SK-MEL-5 (cell line): ENCODE measurements around the gene KRT31. TPM values are rescaled to one million over a fixed set of nuclear protein-coding genes. Genes with fewer than 3 reads are reported as not detected.
"Not testable (repeated sequence)": the region's sequence is repeated elsewhere in the genome, so short reads cannot be mapped to it uniquely, and the experiment has no call there.

Source experiments
- DNase-seq: peaks from one replicate; pipeline ENCODE4 v3.0.0-alpha.2; 2016; ENCODE audit warnings: low read depth, low spot score
- in situ Hi-C: cut with HindIII; loops from 2 replicates; pipeline ENCODE4 v1.10.0; 2016; ENCODE audit warnings: low sequenced_read_pairs, high pct_unique_total_duplicates, low pct_unique_long_range_greater_than_20kb
- polyA plus RNA-seq, 2 experiments: library from polyadenylated mRNA; depleted of rRNA; stranded (reverse); fragments of >200 nt; gene quantifications; 2 replicates each; pipeline ENCODE4 v1.2.3, GENCODE V29; 2015
- total RNA-seq: library from RNA; depleted of rRNA; stranded (reverse); fragments of >200 nt; shearing (Covaris generic); gene quantifications from 2 replicates; pipeline ENCODE4 v1.2.3, GENCODE V29; 2014; rRNA removed

Gene KRT31
- total RNA-seq, result not detected in 2 replicates
- polyA plus RNA-seq (2015; cell fraction: cytosol; rRNA removed), result not detected in 2 replicates
- not detected in 2 replicates for polyA plus RNA-seq (2015; cell fraction: nucleus; rRNA removed)

DNA sequence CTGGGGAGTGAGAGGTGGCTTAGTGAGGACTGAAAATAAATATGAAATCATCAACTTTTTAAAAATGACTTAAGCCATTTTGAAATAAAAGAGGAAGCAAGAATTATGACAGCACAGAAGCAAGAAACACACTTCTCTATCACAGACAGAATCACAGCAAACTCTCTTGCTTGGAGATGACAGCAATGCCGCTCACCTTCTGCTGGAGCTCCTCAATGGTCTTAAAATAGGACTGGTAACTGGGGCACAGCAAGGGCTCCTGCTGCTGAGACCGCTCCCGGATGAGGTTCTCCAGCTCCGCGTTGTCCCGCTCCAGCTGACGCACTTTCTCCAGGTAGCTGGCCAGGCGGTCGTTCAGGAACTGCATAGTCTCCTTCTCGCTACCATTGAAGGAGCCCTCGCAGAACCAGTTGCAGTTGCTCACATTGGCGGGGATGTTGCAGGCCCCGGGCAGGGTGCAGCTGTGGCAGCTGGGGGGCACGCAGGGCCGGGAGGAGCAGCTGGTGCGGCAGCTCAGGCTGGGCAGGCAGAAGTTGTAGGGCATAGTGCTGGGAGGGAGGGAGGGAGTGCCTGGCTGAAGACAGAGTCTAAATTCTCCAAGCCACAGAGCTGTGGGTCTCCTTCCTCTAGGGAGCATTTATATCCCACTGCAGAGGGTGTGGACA is at the start of gene KRT31:
TSS of gene KRT31 (minus strand) at position 613 of the 665 bp plus-strand sequence. CDS start at position 544, 69 bp downstream.
- in situ Hi-C loops, result no loop called here
- no peak for DNase-seq

DNA sequence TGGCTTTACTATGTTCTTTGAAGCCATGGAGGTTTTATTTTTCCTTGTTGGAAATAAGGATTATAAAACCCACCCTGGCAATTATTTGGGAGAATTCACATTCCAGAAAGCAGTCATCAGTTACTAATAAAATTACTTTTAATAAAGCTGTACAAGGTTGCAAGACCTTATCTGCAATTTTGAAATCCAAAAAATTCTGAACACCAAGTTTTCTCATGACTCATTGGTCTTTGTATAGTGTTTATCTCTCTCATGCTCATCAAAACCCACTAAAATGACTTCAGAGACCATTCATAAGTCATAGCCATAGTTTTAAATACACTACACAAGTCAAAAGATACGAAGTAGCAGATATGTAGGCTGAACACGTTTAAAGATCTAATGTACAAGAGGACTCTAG is 49.4 kb upstream of the KRT31 start:
- in situ Hi-C loops, result no loop called here
- DNase-seq, result no peak

DNA sequence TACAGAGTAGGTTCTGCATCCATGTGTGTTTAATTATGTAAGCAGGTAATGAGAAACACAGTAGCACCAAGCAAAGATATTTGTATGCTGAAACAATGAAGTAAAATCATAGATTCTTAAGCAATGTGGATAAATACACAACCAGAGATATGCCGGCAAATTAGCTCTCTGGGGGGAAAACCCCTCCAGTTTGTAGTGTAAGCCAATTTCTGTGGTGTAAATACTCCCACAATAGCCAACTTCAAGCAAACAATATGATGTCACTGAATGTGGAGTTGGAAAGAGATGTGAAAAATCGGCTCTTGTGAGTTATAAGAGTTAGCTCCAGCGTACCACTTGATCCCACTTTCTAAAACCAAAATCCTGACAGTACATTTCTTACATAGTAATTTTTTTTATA is 47.2 kb upstream of the KRT31 start:
- no peak for DNase-seq
- in situ Hi-C loops, result no loop called here

DNA sequence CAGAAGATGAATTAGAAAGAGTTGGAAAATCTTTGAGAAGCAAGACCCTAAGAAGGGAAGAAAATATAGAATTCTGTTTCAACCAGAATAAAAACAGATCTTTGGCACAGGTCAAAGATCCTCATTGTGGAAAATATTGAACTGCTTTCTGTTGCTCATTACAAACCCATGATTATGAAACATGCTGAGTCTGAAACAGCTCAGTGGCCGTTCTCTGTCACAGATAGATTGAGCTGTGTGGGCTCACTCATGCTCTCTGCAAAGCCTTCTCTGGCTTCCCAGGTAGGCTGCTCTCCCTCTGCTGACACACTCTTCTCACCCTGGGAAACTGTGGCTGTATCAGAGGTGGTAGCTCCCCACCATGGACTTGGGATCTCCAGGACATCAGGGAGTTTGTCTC is 46.8 kb upstream of the KRT31 start:
- DNase-seq, result no peak
- in situ Hi-C loops, result no loop called here

DNA sequence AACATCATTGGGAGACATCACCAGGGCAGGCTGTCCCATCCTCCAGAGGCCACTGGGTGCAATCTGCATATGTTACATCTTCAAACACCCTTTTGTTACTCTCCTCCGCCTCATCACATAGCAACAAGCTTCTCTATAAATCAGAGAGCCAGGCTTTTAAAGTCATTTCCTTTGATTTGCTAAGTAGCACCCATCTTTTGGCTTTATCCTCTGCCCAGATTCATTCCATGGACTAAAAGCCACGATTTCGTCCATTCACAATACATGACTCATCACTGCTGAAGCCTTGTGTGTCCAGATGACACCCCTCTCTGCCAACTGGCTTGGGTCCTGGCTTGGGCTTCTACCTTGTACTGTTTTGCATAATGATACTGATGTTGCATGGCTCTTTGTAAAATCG is 45.3 kb upstream of the KRT31 start:
- no peak for DNase-seq
- in situ Hi-C loops, result no loop called here

DNA sequence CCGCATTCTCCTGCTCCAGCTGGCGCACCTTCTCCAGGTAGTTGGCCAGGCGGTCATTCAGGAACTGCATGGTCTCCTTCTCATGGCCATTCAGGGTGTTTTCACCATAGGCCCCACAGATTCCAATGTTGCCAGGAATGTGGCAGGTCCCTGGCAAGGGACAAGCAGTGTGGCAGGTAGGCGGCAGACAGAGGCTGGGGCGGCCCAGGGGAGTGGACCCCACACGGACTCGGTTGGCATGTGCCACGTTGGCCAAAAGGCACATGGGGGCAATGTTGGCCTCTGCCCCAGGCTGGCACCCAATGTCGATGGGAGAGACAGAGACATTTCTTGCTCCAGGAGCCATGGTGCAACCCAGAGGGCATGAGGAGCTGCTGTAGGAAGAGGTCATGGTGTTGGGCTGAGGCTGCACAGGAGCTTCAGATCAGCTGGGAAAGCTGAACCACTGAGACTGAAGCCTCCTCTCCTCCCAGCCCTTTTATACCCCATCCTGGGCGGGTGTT is 43.2 kb upstream of the KRT31 start, which contains the start of gene KRT38:
TSS of gene KRT38 (minus strand) at position 453 of the 503 bp plus-strand sequence. CDS start at position 391, 62 bp downstream.
- in situ Hi-C loops, result no loop called here
- no peak for DNase-seq

DNA sequence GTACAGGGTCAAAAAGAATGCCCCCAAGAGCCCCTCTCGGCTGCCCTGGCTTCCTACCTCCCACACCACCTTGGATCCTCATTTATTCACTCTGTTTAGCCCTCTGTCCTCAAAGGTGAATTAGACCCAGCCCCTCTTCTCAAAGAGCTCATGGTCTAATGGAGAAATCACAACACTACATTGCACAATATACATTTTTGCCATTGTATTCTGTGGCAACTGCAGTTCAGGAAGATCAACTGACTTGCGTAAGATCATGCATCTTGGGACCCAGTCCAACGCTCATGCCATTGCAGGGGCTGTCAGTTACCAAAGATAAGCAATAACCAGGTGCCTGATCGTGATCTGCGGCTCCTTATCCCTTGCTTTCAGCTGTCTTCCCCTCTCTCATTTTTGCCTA is 42.0 kb upstream of the KRT31 start:
- in situ Hi-C loops, result no loop called here
- no peak for DNase-seq

DNA sequence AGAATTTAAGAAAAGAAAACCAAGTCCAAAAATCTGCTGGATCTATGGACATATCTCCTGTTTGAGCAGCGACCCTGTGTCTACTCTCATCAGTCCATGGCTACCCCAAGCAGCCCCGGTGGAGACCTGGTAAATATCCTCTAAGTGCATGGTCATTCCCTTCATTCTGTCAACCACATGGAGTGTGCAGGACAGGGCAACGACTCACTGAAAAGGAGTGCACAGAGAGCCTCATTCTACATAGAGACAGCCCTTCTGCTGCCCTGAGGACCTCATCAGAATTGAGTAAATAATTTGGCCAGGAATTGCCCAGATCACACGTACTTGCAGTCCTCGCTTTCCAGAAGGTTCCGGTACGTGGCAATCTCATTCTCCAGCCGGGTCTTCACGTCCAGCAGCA is 40.4 kb upstream of the KRT31 start:
- in situ Hi-C loops, result no loop called here
- DNase-seq, result no peak

DNA sequence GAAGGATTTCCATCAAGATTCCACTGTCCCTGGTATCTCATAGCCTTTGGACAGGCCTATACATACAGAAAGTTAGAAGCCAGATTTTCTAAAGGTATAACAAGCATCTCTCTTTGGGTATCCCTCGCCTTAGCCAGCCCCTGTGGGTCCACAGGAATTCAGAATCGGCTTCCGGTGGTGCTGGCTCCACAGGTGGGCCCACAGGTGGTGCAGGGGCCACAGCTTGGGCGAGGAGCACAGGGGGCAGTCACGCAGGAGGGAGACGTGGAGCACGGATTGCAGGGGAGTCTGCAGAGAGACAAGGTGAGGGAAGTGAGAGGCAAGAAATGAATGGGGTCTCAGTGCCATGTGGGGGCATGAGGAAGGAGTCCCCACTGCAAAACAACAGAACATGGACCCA is 39.8 kb upstream of the KRT31 start:
- in situ Hi-C loops, result no loop called here
- DNase-seq, result no peak

DNA sequence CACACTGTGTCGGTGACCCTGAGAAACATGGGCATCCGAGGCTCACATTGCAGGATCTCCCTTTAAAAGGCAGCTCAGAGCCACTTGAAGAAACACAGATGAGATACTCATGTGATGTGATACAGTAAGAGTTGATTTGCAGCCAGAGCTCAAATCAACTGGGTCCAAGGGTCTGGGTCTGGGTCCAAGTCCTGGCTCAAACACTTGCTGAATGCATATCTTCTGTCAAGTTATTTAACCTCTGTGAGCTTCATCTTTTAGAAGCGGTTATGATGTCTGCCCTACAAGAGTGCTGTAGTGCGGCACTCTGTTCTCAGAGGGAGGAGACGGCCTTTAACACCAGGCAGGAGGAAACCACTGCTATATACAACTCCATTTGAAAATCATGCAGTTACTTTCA is 37.0 kb upstream of the KRT31 start:
- in situ Hi-C loops, result no loop called here
- DNase-seq, result no peak

DNA sequence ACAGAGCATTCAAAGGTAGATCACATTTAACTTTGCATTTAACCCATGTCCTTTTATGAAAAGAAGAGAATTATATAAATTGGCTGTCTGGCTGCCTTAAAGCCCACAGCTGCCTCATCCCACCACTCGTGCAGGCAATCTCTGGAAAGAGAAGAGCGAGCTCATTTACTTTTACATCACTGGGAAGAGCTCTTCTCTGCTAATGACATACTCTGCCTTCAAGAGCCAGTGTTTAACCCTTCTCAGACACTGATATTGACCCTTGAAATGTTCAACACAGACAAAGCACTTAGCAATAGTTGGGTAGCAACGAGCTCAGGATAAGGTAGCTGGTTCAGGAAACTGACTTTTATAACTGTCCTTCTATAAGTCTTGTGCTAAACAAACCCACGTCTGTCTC is 36.6 kb upstream of the KRT31 start:
- in situ Hi-C loops, result no loop called here
- no peak for DNase-seq

DNA sequence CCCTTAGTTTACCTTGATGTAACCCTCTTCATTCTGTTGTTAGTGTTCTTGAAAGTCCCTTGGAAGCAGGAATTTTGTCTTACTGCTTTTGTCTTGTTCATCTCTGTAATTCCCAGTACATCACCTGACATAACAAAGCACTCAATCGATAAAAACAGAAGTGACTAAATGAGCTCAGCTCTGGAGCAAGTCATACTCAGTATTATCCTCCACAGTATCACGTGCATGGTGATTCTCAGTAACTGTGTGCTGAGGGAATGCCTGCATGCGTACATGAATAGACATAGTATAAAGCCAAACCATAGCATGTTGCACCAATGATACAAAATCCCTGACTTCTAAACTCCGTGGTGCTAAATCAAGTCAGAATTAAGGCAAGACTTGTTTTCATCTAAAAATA is 36.2 kb upstream of the KRT31 start:
- in situ Hi-C loops, result no loop called here
- DNase-seq, result no peak

DNA sequence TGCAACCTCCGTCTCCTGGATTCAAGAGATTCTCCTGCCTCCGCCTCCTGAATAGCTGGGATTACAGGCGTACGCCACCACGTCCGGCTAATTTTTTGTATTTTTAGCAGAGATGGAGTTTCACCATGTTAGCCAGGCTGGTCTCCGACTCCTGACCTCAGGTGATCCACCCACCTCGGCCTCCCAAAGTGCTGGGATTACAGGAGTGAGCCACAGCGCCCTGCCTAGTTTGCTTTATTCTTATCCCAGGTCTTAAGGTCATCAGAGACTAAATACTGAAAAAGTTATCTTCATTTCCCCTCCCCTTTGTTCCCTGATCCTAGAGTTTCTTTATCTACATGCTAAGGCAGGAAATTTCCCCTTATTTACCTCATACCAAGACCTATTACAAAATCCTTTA is 33.0 kb upstream of the KRT31 start:
- DNase-seq, in situ Hi-C loops: not testable (repeated sequence)

DNA sequence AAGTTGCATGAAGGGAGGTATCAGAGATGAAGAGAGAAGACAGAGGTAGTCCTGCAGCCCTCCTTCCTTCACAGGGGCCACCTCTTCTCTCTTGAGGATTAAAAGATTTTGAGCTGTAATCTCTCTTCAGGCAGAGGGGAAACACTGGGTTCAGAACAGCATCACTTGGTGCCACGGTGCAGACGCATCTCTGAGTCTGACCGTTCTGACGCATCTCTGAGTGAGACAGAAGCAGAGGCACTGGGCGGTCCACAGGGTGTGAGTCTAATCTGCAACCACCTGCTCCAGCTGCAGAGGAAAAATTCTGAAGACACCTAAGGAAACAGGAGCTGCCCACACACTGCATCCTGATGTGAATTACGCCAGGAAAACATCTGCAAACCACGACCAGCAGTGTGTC is 32.3 kb upstream of the KRT31 start:
- in situ Hi-C loops, result no loop called here
- DNase-seq, result no peak

DNA sequence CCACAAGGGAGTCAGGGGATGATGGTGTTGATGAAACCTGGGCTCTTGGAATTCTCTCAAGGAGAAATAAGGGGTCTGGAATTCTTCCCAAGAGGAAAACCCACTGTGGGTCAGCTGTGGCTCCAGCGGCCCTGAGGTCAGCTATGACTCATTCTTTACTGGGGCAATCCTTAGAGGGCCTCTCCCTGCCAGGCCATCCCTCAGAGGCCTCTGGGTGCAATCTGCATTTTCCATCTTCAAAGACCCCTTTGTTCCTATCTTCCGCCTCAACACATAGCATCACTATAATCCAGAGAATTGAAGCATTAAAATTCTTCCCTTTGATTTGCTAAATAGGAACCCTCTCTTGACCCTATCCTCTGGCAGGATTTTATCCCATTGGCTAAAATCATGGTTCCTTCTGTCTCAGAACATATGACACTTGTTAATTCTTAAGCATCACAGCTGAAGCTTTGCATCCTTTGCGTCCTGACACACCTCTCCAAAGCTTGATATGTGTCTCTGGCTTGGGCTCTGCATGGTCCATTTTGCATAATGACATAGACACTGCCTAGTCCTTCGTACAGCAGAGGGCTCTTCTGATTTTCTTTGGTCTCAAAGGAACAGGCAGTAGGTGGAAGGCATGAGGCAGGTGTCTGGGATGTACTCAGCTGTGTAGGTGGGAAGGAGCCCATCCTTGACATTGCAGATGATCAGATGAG is 31.3 kb upstream of the KRT31 start:
- in situ Hi-C loops, result no loop called here
- DNase-seq, result peak; percentile 78

DNA sequence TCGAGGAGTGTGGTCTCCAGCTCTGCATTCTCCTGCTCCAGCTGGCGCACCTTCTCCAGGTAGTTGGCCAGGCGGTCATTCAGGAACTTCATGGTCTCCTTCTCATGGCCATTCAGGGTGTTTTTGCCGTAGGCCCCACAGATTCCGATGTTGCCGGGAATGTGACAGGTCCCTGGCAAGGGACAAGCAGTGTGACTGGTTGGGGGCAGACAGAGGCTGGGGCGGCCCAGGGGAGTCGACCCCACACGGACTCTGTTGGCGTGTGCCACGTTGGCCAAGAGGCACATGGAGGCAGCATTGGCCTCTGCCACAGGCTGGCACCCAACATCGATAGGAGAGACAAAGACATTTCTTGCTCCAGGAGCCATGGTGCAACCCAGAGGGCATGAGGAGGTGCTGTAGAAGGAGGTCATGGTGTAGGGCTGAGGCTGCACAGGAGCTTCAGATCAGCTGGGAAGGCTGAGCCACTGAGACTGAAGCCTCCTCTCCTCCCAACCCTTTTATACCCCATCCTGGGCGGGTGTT is 26.8 kb upstream of the KRT31 start, which contains the start of gene KRT37:
TSS of gene KRT37 (minus strand) at position 475 of the 525 bp plus-strand sequence. CDS start at position 413, 62 bp downstream.
- in situ Hi-C loops, result no loop called here

DNA sequence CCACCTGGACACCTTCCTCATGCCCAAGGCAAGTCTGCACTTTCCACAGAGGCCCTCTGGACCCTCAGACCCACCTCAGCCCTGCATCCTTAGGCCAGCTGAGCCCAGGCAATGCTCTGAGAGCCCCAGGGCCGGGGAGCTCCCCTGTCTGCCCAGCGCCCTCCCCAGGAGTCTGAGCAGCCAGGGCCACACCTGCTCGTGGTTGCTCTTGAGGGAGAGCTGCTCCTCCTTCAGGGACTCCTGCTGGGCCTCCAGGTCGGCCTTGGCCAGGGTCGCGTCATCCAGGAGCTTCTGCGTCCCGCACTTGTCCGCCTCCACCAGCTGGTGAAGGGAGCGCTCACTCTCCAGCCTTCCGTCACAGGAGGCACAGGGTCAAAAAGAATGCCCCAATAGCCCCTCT is 25.2 kb upstream of the KRT31 start:
- in situ Hi-C loops, result not testable (repeated sequence)

More for the DNA sequence above, 26.8 kb upstream of the KRT31 start, which contains the start of gene KRT37:
- DNase-seq, result no peak

DNA sequence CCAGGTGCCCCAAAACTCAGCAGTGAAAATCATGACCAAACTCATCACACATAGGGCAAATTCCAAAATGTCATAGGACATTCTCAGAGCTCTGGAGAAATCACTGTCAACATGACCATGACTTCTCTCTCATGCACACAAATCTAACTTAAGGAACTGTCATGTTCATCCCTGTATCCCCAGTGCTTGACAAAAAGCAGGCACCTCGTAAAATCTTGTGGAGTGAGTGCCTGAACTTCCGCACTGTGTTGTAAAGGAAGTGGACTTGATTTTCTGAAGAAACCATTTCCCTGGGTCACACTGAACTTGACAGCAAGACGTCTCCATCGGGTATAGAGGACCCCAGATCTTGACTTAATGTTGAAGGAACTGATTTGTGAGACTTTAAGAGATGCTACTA is 24.2 kb upstream of the KRT31 start:
- in situ Hi-C loops, result no loop called here
- no peak for DNase-seq

More for the DNA sequence above, 25.2 kb upstream of the KRT31 start:
- not testable (repeated sequence) for DNase-seq
